ENCODE results near the gene GABARAPL2.
A peak's percentile ranks its signal among the peaks of the same experiment; 100 is the strongest.

GABARAPL2 gene

DNA sequence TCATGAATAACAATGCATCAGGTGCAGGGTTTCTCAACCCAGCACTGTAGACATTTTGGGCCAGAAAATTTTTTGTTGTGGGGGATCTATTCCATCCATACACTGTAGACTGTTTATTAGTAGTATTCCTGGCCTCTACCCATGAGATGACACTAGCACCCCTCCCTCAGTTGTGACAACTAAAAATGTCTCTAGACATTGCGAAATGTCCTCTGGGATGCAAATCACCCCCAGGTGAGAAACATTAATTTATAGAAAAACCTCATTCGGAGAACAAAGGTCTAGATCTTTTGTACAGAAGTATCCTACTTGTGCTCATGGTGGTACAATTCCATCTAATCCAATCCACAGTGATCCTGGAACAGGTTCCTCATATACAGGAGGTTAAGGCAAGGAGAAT lies 52.6 kb downstream of the GABARAPL2 start:
- WGBS (ENCODE audit: insufficient coverage) = no CpG with 5 or more reads among the region's 2 CpGs
- Histone ChIP-seq H3K36me3 (ENCODE audit: control insufficient read depth in 4 of 4, insufficient read depth in 4 of 4, low read length in 3 of 4) (peaks cover 7 to 44% (median 28%) of the 10 kb centered on the region in 4 experiments), H3K4me3 (ENCODE audit: control insufficient read depth in 1 of 7, extremely low read depth in 1 of 7, insufficient read depth in 4 of 7, low read depth in 2 of 7, low read length in 6 of 7) (no peak overlapping the region), H3K27ac (ENCODE audit: insufficient read depth in 1 of 2, low read depth in 1 of 2, low read length in 2 of 2, poor library complexity in 1 of 2, severe bottlenecking in 2 of 2) (no peak overlapping the region), H3K27me3 (replicated peaks in 2 of 5; ENCODE audit: control insufficient read depth in 4 of 5, insufficient read depth in 5 of 5, low read length in 4 of 5) (no peaks in the 10 kb centered on the region), H3K4me1 (ENCODE audit: control extremely low read depth in 1 of 4, control insufficient read depth in 4 of 4, insufficient read depth in 4 of 4, low read length in 3 of 4) (peaks cover 7 to 26% (median 15%) of the 10 kb centered on the region in 4 experiments), H3K9me3 (ENCODE audit: control extremely low read depth in 1 of 5, control insufficient read depth in 4 of 5, insufficient read depth in 2 of 5, low read depth in 1 of 5, low read length in 4 of 5) (no peaks in the 10 kb centered on the region)
- ChIA-PET POLR2A (no interaction called here), CTCF (interaction anchor here (0.6 to 1.6 kb wide), 4 partner anchors 18 to 75 kb away, joined by 3 to 5 read pairs (median 4); no protein-coding TSS in a partner anchor)
- no peak for DNase-seq

- WGBS (ENCODE audit: insufficient coverage) = 84% methylated on average over 17 of the region's 20 CpGs
- Histone ChIP-seq H3K27me3 (replicated peaks in 2 of 5; ENCODE audit: control insufficient read depth in 4 of 5, insufficient read depth in 5 of 5, low read length in 4 of 5) (no peaks in the 10 kb centered on the region), H3K9me3 (ENCODE audit: control extremely low read depth in 1 of 5, control insufficient read depth in 4 of 5, insufficient read depth in 2 of 5, low read depth in 1 of 5, low read length in 4 of 5) (no peaks in the 10 kb centered on the region), H3K4me1 (ENCODE audit: control extremely low read depth in 1 of 4, control insufficient read depth in 4 of 4, insufficient read depth in 4 of 4, low read length in 3 of 4) (peaks cover 7 to 26% (median 15%) of the 10 kb centered on the region in 4 experiments), H3K36me3 (ENCODE audit: control insufficient read depth in 4 of 4, insufficient read depth in 4 of 4, low read length in 3 of 4) (peaks cover 10 to 42% (median 22%) of the 10 kb centered on the region in 4 experiments), H3K27ac (ENCODE audit: insufficient read depth in 1 of 2, low read depth in 1 of 2, low read length in 2 of 2, poor library complexity in 1 of 2, severe bottlenecking in 2 of 2) (no peak overlapping the region), H3K4me3 (ENCODE audit: control insufficient read depth in 1 of 7, extremely low read depth in 1 of 7, insufficient read depth in 4 of 7, low read depth in 2 of 7, low read length in 6 of 7) (peak overlapping the region in 1 of 7 experiments; percentile 37)
- peak in 2 of 3 donors; percentile 54 to 66 for DNase-seq
- POLR2A ChIA-PET = interaction anchor here (1.2 kb wide), 1 partner anchor 20 kb away, joined by 3 read pairs; no protein-coding TSS in a partner anchor
- CTCF ChIA-PET = interaction anchor here (0.6 to 1.9 kb wide), 5 partner anchors 14 to 97 kb away, joined by 4 to 7 read pairs (median 5); partner anchors contain the start of gene GABARAPL2
These were observed 54.4 kb downstream of the GABARAPL2 start for GRCh38 chr16:75620326-75621169.

DNA sequence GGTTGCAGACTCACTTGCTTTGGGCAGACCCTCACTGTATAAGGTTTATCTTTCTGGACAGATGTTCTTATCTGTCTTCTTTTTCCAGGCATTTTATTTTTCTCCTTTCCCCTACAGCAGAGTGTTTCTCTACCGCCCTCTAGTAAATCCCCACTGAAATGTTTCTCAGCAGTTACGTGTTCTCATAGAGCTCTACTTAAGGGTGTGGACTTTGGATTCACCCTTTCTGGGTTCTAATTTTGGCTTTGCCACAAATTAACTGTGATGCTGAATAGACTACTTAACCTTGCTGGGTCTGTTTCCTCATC lies 54.9 kb downstream of the GABARAPL2 start:
- WGBS (ENCODE audit: insufficient coverage) = 7% methylated on average over 2 of the region's 2 CpGs
- Histone ChIP-seq H3K4me3 (ENCODE audit: control insufficient read depth in 1 of 7, extremely low read depth in 1 of 7, insufficient read depth in 4 of 7, low read depth in 2 of 7, low read length in 6 of 7) (peak overlapping the region in 1 of 7 experiments; percentile 37), H3K36me3 (ENCODE audit: control insufficient read depth in 4 of 4, insufficient read depth in 4 of 4, low read length in 3 of 4) (peaks cover 15 to 45% (median 24%) of the 10 kb centered on the region in 4 experiments), H3K27ac (ENCODE audit: insufficient read depth in 1 of 2, low read depth in 1 of 2, low read length in 2 of 2, poor library complexity in 1 of 2, severe bottlenecking in 2 of 2) (no peak overlapping the region), H3K9me3 (ENCODE audit: control extremely low read depth in 1 of 5, control insufficient read depth in 4 of 5, insufficient read depth in 2 of 5, low read depth in 1 of 5, low read length in 4 of 5) (no peaks in the 10 kb centered on the region), H3K4me1 (ENCODE audit: control extremely low read depth in 1 of 4, control insufficient read depth in 4 of 4, insufficient read depth in 4 of 4, low read length in 3 of 4) (peaks cover 7 to 26% (median 18%) of the 10 kb centered on the region in 4 experiments), H3K27me3 (replicated peaks in 2 of 5; ENCODE audit: control insufficient read depth in 4 of 5, insufficient read depth in 5 of 5, low read length in 4 of 5) (no peaks in the 10 kb centered on the region)
- CTCF ChIA-PET = interaction anchor here (0.6 to 2.1 kb wide), 10 partner anchors 9 to 149 kb away, joined by 3 to 8 read pairs (median 5); partner anchors contain the start of gene GABARAPL2
- peak; percentile 59 to 72 (median 70) for DNase-seq
- POLR2A ChIA-PET = interaction anchor here (1.2 kb wide), 1 partner anchor 20 kb away, joined by 3 read pairs; no protein-coding TSS in a partner anchor

DNA sequence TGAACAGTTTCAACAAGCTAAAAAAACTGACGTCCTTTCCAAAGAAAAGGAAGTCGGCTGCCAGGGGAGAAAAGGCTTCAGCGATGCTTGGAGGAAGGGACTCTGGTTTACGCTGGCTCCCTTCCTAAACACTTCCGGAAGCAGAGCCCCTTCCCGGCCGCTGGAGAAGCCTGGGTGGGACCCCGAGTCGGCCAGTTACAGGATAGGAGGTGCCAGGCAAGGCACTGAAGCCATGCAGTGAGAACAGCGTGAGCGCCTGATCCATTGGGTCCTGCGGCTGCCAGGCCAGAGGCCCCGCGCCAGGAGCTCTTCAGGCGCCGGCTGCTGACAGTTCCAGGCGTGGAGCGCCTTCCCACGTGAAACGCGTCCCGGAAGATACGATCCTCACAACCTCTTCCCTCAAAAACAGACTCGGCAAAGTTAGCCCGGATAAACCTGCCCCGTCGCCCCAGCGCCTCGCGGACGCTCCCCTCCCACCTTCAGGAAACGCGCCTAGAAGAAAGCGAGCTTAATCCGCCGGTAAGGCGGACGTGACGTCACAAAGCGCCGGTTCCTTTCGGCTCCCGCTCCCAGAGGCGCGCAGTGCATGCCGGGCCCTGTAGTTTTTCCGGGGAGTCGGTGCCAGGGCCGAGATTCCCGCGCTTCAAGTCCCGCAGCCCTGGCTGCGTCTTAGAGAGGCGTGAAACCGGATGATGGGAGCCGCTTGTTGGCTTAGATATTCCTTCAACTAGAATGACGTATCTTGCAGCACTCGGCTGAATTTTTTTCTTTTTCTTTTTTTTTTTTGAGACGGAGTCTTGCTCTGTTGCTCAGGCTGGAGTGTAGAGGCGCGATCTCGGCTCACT lies 56.8 kb downstream of the GABARAPL2 start, which contains the start of gene ADAT1:
Gene ADAT1, minus strand, starts transcription at position 521 of the 845 bp plus-strand sequence. CDS start 2,482 bp downstream, outside the sequence.
- ChIA-PET CTCF (interaction anchor here (0.9 to 2.1 kb wide), 11 partner anchors 11 to 151 kb away, joined by 3 to 8 read pairs (median 3); partner anchors contain the start of genes GABARAPL2, KARS1 and TERF2IP), POLR2A (interaction anchor here (0.6 to 1.5 kb wide), 4 partner anchors 24 to 42 kb away, joined by 3 to 5 read pairs (median 4); partner anchors contain the start of genes KARS1 and TERF2IP)
- peaks cover 17 to 50% (median 23%) of the 10 kb centered on the region in 4 experiments for H3K36me3 ChIP-seq (ENCODE audit: control insufficient read depth in 4 of 4, insufficient read depth in 4 of 4, low read length in 3 of 4)
- peak; percentile 99 to 100 (median 100) for DNase-seq
- H3K4me1 ChIP-seq (ENCODE audit: control extremely low read depth in 1 of 4, control insufficient read depth in 4 of 4, insufficient read depth in 4 of 4, low read length in 3 of 4) = peaks cover 25 to 43% (median 33%) of the 10 kb centered on the region in 4 experiments
- under 1% methylated on average over 44 of the region's 62 CpGs for WGBS (ENCODE audit: insufficient coverage)
- peak within 1 kb of the TSS; percentile 89 to 95 for H3K27ac ChIP-seq (ENCODE audit: insufficient read depth in 1 of 2, low read depth in 1 of 2, low read length in 2 of 2, poor library complexity in 1 of 2, severe bottlenecking in 2 of 2)
- H3K4me3 ChIP-seq (ENCODE audit: control insufficient read depth in 1 of 7, extremely low read depth in 1 of 7, insufficient read depth in 4 of 7, low read depth in 2 of 7, low read length in 6 of 7) = peak within 1 kb of the TSS; percentile 74 to 92 (median 90)
- H3K27me3 ChIP-seq (replicated peaks in 2 of 5; ENCODE audit: control insufficient read depth in 4 of 5, insufficient read depth in 5 of 5, low read length in 4 of 5) = no peaks in the 10 kb centered on the region
- no peaks in the 10 kb centered on the region for H3K9me3 ChIP-seq (ENCODE audit: control extremely low read depth in 1 of 5, control insufficient read depth in 4 of 5, insufficient read depth in 2 of 5, low read depth in 1 of 5, low read length in 4 of 5)

DNA sequence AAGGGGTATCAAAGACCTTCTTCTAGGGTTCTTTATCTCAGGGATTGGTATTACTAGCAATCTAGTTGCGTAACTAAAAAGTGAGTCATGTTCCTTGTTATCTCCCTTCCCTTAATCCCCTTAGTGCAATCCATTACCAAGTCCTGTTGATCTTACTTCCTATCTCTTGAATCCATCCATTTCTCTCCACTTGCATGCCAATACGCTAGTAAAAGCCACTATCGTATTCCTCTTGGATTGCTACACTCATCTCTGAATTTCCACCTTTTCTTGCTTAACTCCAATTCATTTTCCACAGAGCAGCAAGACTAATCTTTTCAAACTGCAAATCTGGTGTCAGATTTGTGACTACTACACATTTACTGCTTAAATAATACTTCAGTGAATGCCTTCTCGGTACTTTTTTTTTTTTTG lies 58.7 kb downstream of the GABARAPL2 start:
- ChIA-PET POLR2A (no interaction called here), CTCF (no interaction called here)
- H3K36me3 ChIP-seq (ENCODE audit: control insufficient read depth in 4 of 4, insufficient read depth in 4 of 4, low read length in 3 of 4) = peaks cover 18 to 57% (median 32%) of the 10 kb centered on the region in 4 experiments
- no peaks in the 10 kb centered on the region for H3K9me3 ChIP-seq (ENCODE audit: control extremely low read depth in 1 of 5, control insufficient read depth in 4 of 5, insufficient read depth in 2 of 5, low read depth in 1 of 5, low read length in 4 of 5)
- peak in 1 of 3 donors; percentile 5 for DNase-seq
- WGBS (ENCODE audit: insufficient coverage) = 100% methylated on average over 4 of the region's 4 CpGs
- H3K4me3 ChIP-seq (ENCODE audit: control insufficient read depth in 1 of 7, extremely low read depth in 1 of 7, insufficient read depth in 4 of 7, low read depth in 2 of 7, low read length in 6 of 7) = no peak overlapping the region
- H3K27ac ChIP-seq (ENCODE audit: insufficient read depth in 1 of 2, low read depth in 1 of 2, low read length in 2 of 2, poor library complexity in 1 of 2, severe bottlenecking in 2 of 2) = no peak overlapping the region
- H3K4me1 ChIP-seq (ENCODE audit: control extremely low read depth in 1 of 4, control insufficient read depth in 4 of 4, insufficient read depth in 4 of 4, low read length in 3 of 4) = peaks cover 32 to 53% (median 41%) of the 10 kb centered on the region in 4 experiments
- no peaks in the 10 kb centered on the region for H3K27me3 ChIP-seq (replicated peaks in 2 of 5; ENCODE audit: control insufficient read depth in 4 of 5, insufficient read depth in 5 of 5, low read length in 4 of 5)

DNA sequence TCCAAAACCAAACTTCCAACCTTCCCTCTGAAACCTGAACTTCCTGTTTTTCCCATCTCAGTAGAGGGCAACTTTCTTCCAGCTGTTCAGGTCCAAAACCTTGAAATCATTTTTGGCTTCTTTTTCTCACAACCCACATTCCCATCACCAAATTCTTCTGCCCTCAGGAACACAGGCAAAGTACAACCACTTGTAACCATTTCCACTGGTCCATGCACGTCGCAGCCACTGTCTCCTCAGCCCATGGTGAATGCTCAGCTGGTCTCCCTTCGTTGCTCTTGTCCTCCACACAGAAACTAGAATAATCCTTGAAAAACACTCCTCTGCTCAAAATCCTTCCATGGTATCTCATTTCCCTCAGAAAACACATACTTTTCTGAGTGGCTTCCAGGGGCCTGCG lies 60.6 kb downstream of the GABARAPL2 start:
- DNase-seq = no peak
- H3K27ac ChIP-seq (ENCODE audit: insufficient read depth in 1 of 2, low read depth in 1 of 2, low read length in 2 of 2, poor library complexity in 1 of 2, severe bottlenecking in 2 of 2) = peak overlapping the region; percentile 2 to 42
- CTCF ChIA-PET = interaction anchor here (1.2 kb wide), 1 partner anchor 21 kb away, joined by 4 read pairs; the partner anchor contains the start of genes KARS1 and TERF2IP

More for the DNA sequence above, 60.6 kb downstream of the GABARAPL2 start:
- POLR2A ChIA-PET = no interaction called here
- 90% methylated on average over 4 of the region's 4 CpGs for WGBS (ENCODE audit: insufficient coverage)
- Histone ChIP-seq H3K9me3 (ENCODE audit: control extremely low read depth in 1 of 5, control insufficient read depth in 4 of 5, insufficient read depth in 2 of 5, low read depth in 1 of 5, low read length in 4 of 5) (no peaks in the 10 kb centered on the region), H3K4me3 (ENCODE audit: control insufficient read depth in 1 of 7, extremely low read depth in 1 of 7, insufficient read depth in 4 of 7, low read depth in 2 of 7, low read length in 6 of 7) (peak overlapping the region in 1 of 7 experiments; percentile 17), H3K27me3 (replicated peaks in 2 of 5; ENCODE audit: control insufficient read depth in 4 of 5, insufficient read depth in 5 of 5, low read length in 4 of 5) (no peaks in the 10 kb centered on the region), H3K4me1 (ENCODE audit: control extremely low read depth in 1 of 4, control insufficient read depth in 4 of 4, insufficient read depth in 4 of 4, low read length in 3 of 4) (peaks cover 30 to 41% (median 38%) of the 10 kb centered on the region in 4 experiments), H3K36me3 (ENCODE audit: control insufficient read depth in 4 of 4, insufficient read depth in 4 of 4, low read length in 3 of 4) (peaks cover 21 to 65% (median 43%) of the 10 kb centered on the region in 4 experiments)

Measured in common myeloid progenitor, CD34-positive (primary cell).